Measurements from ENCODE around the gene SGPL1. TPM values are rescaled to one million over a fixed set of nuclear protein-coding genes. Genes with fewer than 3 reads are reported as not detected.

The SGPL1 gene
- total RNA-seq, 1 experiment from 2014 or later = 52.6 TPM

DNA sequence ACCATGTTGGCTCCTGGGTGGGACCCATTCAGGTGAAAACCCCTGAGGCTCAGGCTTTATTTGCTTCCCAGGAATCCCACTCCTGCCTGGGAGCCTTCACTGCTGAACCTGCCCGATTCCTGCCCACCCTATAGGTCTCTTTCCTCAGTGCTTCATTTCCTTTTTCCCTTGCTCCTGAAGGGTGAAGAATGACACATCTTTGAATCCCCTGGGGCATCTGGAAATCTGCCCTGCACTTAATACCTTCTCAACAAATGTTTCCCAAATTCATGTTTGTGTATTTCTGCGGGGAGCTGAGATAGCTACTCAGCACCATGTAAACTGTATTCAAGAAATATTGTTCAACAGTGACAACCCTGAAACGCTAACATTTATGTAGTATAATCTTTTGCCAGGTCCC is 82.9 kb downstream of the SGPL1 start:
- TF ChIP-seq CTCF (conservative IDR thresholded peaks at IDR 0.05) = no peak
- no peaks in the 10 kb centered on the region for H3K9me3 ChIP-seq (ENCODE audit: control insufficient read depth, low read depth, low read length)
- no peak overlapping the region for H3K23ac ChIP-seq (ENCODE audit: insufficient read length, low read depth, low read length)
- H3K27me3 Mint-ChIP-seq (ENCODE audit: low read depth) = peaks cover 2% of the 10 kb centered on the region; the same call in 1 of the 2 replicates
- no peak overlapping the region for H2BK120ac ChIP-seq (ENCODE audit: low read depth, low read length, poor library complexity, severe bottlenecking)
- no CpG with 5 or more reads among the region's 3 CpGs for WGBS (ENCODE audit: extremely low coverage, insufficient read length, low lambda C conversion rate)
- no peaks in the 10 kb centered on the region for H3K79me1 ChIP-seq (ENCODE audit: insufficient read depth, low read depth, low read length, poor library complexity, severe bottlenecking)
- no peak overlapping the region for H3K4ac ChIP-seq (ENCODE audit: low read depth, low read length)
- H4K91ac ChIP-seq (ENCODE audit: insufficient read length, low read depth, low read length) = no peak overlapping the region
- H3K23me2 ChIP-seq (ENCODE audit: insufficient read length, low read depth, low read length, poor library complexity, severe bottlenecking) = no peaks in the 10 kb centered on the region
- no peak overlapping the region for H3K18ac ChIP-seq (ENCODE audit: insufficient read length, low read depth, low read length)
- H2AFZ ChIP-seq (ENCODE audit: low read length) = no peak overlapping the region
- no peak overlapping the region for H3K4me3 Mint-ChIP-seq
- no peak overlapping the region for H3K27ac ChIP-seq (ENCODE audit: insufficient read length, low read depth, low read length)
- H3K4me2 ChIP-seq (ENCODE audit: insufficient read depth, insufficient read length, low read length) = no peak overlapping the region
- no peaks in the 10 kb centered on the region for H3K27me3 ChIP-seq (ENCODE audit: insufficient read depth, low read length)
- no peak for DNase-seq
- no peak overlapping the region for H4K8ac ChIP-seq (replicated peaks; ENCODE audit: insufficient read length, low read depth, low read length)
- H3T11ph ChIP-seq (ENCODE audit: low read length) = no peak overlapping the region
- H2BK12ac ChIP-seq (ENCODE audit: insufficient read length, low read depth, low read length) = no peak overlapping the region
- H2BK20ac ChIP-seq (ENCODE audit: low read depth, low read length, poor library complexity, severe bottlenecking) = no peak overlapping the region
- peaks cover 9 to 13% of the 10 kb centered on the region in 2 experiments for H3K4me1 Mint-ChIP-seq
- peaks cover 0 to 5% (median 0%) of the 10 kb centered on the region in 3 experiments; a peak in 2 of 7 replicates for H3K36me3 Mint-ChIP-seq (ENCODE audit: insufficient read depth in 1 of 3, low read depth in 3 of 3)
- H3K9ac ChIP-seq (ENCODE audit: extremely low read depth, insufficient read length, low read length) = no peak overlapping the region
- no peak overlapping the region for H2AK5ac ChIP-seq (ENCODE audit: insufficient read length, low read length)
- H3K79me2 ChIP-seq (ENCODE audit: insufficient read depth, low read length) = no peaks in the 10 kb centered on the region
- H4K20me1 ChIP-seq (ENCODE audit: control insufficient read depth, insufficient read depth, insufficient read length) = no peaks in the 10 kb centered on the region
- no peak overlapping the region for H3K56ac ChIP-seq (ENCODE audit: insufficient read length, low read depth, low read length)
- no peaks in the 10 kb centered on the region for H3K4me1 ChIP-seq (ENCODE audit: insufficient read depth, low read length)
- no peak overlapping the region for H2BK15ac ChIP-seq (ENCODE audit: low read depth, low read length)
- no peak overlapping the region for H3K14ac ChIP-seq (ENCODE audit: insufficient read depth, low read length)
- no peak overlapping the region for H2BK5ac ChIP-seq (ENCODE audit: insufficient read length, low read length)
- H4K5ac ChIP-seq (ENCODE audit: insufficient read length, low read depth, low read length) = no peak overlapping the region
- H3K27ac Mint-ChIP-seq = no peak overlapping the region
- H3K9me3 Mint-ChIP-seq = peaks cover 0 to 3% of the 10 kb centered on the region in 2 experiments; a peak in 2 of 5 replicates
